Epithelial cell of esophagus (primary cell): Measurements from ENCODE around the gene ABHD12.

ENCODE experiments used
- DNase-seq: peaks from one replicate; pipeline ENCODE4 v3.0.0; 2010; ENCODE audit warnings: low read depth
- H3K4me3 ChIP-seq: 2 replicates; pipeline ENCODE4 v1.5.1; 2011; ENCODE audit warnings: mild to moderate bottlenecking, low read length, control low read depth
- TF ChIP-seq, protein P1 (sequence below): IDR thresholded peaks from 2 replicates; pipeline ENCODE4 v1.5.1; 2011; ENCODE audit warnings: low read depth, mild to moderate bottlenecking, low read length, control low read depth, inconsistent platforms; ENCODE audit not compliant: insufficient read depth; ENCODE audit errors: missing control alignments

ABHD12 gene

GRCh38 chr20:25353747-25354705 is 36.6 kb downstream of the ABHD12 start:
- TF ChIP-seq, protein P1, sequence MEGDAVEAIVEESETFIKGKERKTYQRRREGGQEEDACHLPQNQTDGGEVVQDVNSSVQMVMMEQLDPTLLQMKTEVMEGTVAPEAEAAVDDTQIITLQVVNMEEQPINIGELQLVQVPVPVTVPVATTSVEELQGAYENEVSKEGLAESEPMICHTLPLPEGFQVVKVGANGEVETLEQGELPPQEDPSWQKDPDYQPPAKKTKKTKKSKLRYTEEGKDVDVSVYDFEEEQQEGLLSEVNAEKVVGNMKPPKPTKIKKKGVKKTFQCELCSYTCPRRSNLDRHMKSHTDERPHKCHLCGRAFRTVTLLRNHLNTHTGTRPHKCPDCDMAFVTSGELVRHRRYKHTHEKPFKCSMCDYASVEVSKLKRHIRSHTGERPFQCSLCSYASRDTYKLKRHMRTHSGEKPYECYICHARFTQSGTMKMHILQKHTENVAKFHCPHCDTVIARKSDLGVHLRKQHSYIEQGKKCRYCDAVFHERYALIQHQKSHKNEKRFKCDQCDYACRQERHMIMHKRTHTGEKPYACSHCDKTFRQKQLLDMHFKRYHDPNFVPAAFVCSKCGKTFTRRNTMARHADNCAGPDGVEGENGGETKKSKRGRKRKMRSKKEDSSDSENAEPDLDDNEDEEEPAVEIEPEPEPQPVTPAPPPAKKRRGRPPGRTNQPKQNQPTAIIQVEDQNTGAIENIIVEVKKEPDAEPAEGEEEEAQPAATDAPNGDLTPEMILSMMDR, result no peak
- H3K4me3 ChIP-seq, result no peak overlapping the region
- DNase-seq, result peak; percentile 42

DNA sequence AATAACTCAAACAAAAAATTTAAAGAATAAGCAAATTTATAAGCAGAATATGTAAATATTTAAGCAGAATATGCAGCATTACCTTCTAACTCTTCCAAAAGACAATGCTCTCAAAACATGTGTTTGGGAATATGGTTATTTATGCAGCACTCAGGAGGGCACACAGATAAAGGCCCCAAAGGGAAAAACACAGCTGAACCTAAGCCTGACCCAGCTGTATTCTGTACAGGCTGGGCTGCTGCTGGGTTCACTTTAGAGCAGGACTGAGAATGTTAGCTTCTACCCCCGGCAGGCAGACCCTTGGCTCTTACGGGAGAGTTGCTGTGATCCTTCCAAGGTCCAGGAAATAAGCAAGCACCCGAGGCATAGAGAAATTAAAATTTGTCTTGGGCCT is 37.3 kb downstream of the ABHD12 start:
- H3K4me3 ChIP-seq, result no peak overlapping the region
- TF ChIP-seq, protein P1, result no peak
- DNase-seq, result no peak

DNA sequence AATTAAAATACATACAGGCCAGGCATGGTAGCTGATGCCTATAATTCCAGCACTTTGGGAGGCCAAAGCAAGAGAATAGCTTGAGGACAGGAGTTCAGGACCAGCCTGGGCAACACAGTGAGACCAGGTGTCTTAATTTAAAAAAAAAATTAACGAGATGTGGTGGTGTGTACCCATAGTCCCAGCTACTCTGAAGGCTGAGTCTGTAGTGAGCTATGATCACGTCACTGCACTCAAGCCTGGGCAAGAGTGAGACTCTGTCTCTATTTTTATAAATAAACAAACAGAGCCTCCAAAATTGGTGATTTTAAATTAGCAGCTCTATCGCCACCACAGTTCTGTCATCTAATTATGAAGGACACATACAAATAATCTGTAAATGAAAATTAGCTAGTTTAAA is 37.9 kb downstream of the ABHD12 start:
- DNase-seq, result peak; percentile 57
- TF ChIP-seq, protein P1, result no peak
- H3K4me3 ChIP-seq, result no peak overlapping the region

GRCh38 chr20:25351024-25351360 is 39.6 kb downstream of the ABHD12 start:
- TF ChIP-seq, protein P1, result no peak
- DNase-seq, result no peak
- no peak overlapping the region for H3K4me3 ChIP-seq

DNA sequence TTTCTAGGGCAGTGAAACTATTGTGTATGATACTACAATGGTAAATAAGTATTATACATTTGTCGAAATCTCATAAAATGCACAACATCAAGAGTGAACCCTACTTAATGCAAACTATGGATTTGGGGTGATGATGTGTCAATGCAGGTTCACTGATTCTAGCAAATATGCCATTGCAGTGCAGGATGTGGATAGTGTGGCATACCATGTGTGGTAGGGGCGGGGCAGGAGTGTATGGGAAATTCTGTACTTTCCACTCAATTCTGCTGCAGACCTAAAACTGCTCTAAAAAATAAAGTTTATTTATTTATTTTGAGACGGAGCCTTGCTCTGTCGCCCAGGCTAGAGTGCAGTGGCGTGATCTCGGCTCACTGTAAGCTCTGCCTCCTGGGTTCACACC is 44.3 kb downstream of the ABHD12 start:
- TF ChIP-seq, protein P1, result no peak
- DNase-seq, result no peak
- H3K4me3 ChIP-seq, result no peak overlapping the region

GRCh38 chr20:25345721-25346120 is 44.9 kb downstream of the ABHD12 start:
- no peak overlapping the region for H3K4me3 ChIP-seq
- DNase-seq, result no peak
- TF ChIP-seq, protein P1, result no peak

- DNase-seq, result no peak
- no peak overlapping the region for H3K4me3 ChIP-seq
- TF ChIP-seq, protein P1, result no peak
Measured at GRCh38 chr20:25344634-25345033, 46.0 kb downstream of the ABHD12 start.
